ENCODE measurements around the gene CUL4A. TPM values are rescaled to one million over a fixed set of nuclear protein-coding genes. Genes with fewer than 3 reads are reported as not detected.

The CUL4A gene
- total and polyA plus RNA-seq, 2 experiments from 2014 or later, result 67.5 to 195 TPM

- H3K36me3 ChIP-seq (ENCODE audit: insufficient read depth), result no peaks in the 10 kb centered on the region
- Mint-ChIP-seq H3K27me3 (ENCODE audit: insufficient read depth, low read depth, poor library complexity) (peaks cover 3% of the 10 kb centered on the region), H3K4me3 (peak overlapping the region; percentile 89), H3K36me3 (ENCODE audit: low read depth) (peaks cover 41% of the 10 kb centered on the region), H3K9me3 (no peaks in the 10 kb centered on the region), H3K27ac (peak overlapping the region; percentile 47; the same call in 1 of the 2 replicates), H3K4me1 (peaks cover 26% of the 10 kb centered on the region)
- peak overlapping the region; percentile 35 for H3K27ac ChIP-seq (ENCODE audit: low read depth)
- H3K27me3 ChIP-seq (ENCODE audit: insufficient read depth), result no peaks in the 10 kb centered on the region
- no peaks in the 10 kb centered on the region; the same call in 1 of the 2 replicates for H3K9me2 ChIP-seq (ENCODE audit: insufficient read depth)
- peaks cover 85% of the 10 kb centered on the region for H3K79me2 ChIP-seq (replicated peaks; ENCODE audit: insufficient read depth)
- H3F3A ChIP-seq (replicated peaks; ENCODE audit: low read depth), result 0 out of 2 replicates have a peak, but pooled peaks cover 10% of the 10 kb centered on the region
- TF ChIP-seq NANOG (IDR thresholded peaks at IDR 0.05; ENCODE audit: borderline replicate concordance) (no peak), CTCF (conservative IDR thresholded peaks at IDR 0.05; ENCODE audit: low read depth in 2 of 2) (peak; percentile 51 to 61)
- H4K20me1 ChIP-seq (replicated peaks; ENCODE audit: insufficient read depth), result peaks cover 41% of the 10 kb centered on the region
- H3K4me1 ChIP-seq (ENCODE audit: insufficient read depth), result peaks cover 31% of the 10 kb centered on the region
- peak; percentile 78 for DNase-seq (ENCODE audit: low spot score)
- H3K4me3 ChIP-seq, result 0 out of 2 replicates have a peak overlapping the region, but pooled peaks have one; percentile 62
- ATAC-seq, result peak; percentile 25
- no peak overlapping the region for H2AFZ ChIP-seq
- H3K4me2 ChIP-seq, result peak overlapping the region; percentile 80
Observed at GRCh38 chr13:113211774-113212173, 2.4 kb downstream of the CUL4A start.

- DNase-seq (ENCODE audit: low spot score), result peak; percentile 70
- Mint-ChIP-seq H3K27ac (no peak overlapping the region), H3K4me3 (no peak overlapping the region), H3K36me3 (ENCODE audit: low read depth) (peaks cover 46% of the 10 kb centered on the region), H3K4me1 (peaks cover 22% of the 10 kb centered on the region), H3K27me3 (ENCODE audit: insufficient read depth, low read depth, poor library complexity) (no peaks in the 10 kb centered on the region), H3K9me3 (no peaks in the 10 kb centered on the region)
- H2AFZ ChIP-seq, result no peak overlapping the region
- H3F3A ChIP-seq (replicated peaks; ENCODE audit: low read depth), result 0 out of 2 replicates have a peak, but pooled peaks cover 2% of the 10 kb centered on the region
- peaks cover 6% of the 10 kb centered on the region; the same call in 1 of the 2 replicates for H3K36me3 ChIP-seq (ENCODE audit: insufficient read depth)
- H3K4me1 ChIP-seq (ENCODE audit: insufficient read depth), result peaks cover 16% of the 10 kb centered on the region; the same call in 1 of the 2 replicates
- H3K27ac ChIP-seq (ENCODE audit: low read depth), result peak overlapping the region; percentile 0
- peak; percentile 80 for ATAC-seq
- peaks cover 100% of the 10 kb centered on the region for H3K79me2 ChIP-seq (replicated peaks; ENCODE audit: insufficient read depth)
- no peaks in the 10 kb centered on the region; the same call in 1 of the 2 replicates for H3K9me2 ChIP-seq (ENCODE audit: insufficient read depth)
- peaks cover 37% of the 10 kb centered on the region for H4K20me1 ChIP-seq (replicated peaks; ENCODE audit: insufficient read depth)
- H3K27me3 ChIP-seq (ENCODE audit: insufficient read depth), result no peaks in the 10 kb centered on the region
- peak overlapping the region; percentile 13 for H3K4me2 ChIP-seq
- peak overlapping the region; percentile 29 for H3K4me3 ChIP-seq
- no peak for TF ChIP-seq NANOG (IDR thresholded peaks at IDR 0.05; ENCODE audit: borderline replicate concordance)
- TF ChIP-seq CREB1 (CRISPR knock-in tag; IDR thresholded peaks at IDR 0.05; ENCODE audit: low read depth), result peak; percentile 57; the same call in 1 of the 2 replicates
- no peak for TF ChIP-seq ZNF114 (CRISPR knock-in tag; IDR thresholded peaks at IDR 0.05)
Observed at GRCh38 chr13:113216254-113217048, 7.0 kb downstream of the CUL4A start.

GRCh38 chr13:113218586-113218985 is 9.2 kb downstream of the CUL4A start:
- peak overlapping the region; percentile 69 for H3K27ac ChIP-seq (ENCODE audit: low read depth)
- H3K4me1 ChIP-seq (ENCODE audit: insufficient read depth), result peaks cover 13% of the 10 kb centered on the region; the same call in 1 of the 2 replicates
- Mint-ChIP-seq H3K4me1 (peaks cover 13% of the 10 kb centered on the region), H3K27me3 (ENCODE audit: insufficient read depth, low read depth, poor library complexity) (peaks cover 13% of the 10 kb centered on the region), H3K4me3 (no peak overlapping the region), H3K27ac (peak overlapping the region; percentile 89), H3K9me3 (no peaks in the 10 kb centered on the region), H3K36me3 (ENCODE audit: low read depth) (peaks cover 52% of the 10 kb centered on the region)
- H3K79me2 ChIP-seq (replicated peaks; ENCODE audit: insufficient read depth), result peaks cover 100% of the 10 kb centered on the region
- ATAC-seq (no peak), DNase-seq (ENCODE audit: low spot score) (no peak)
- peaks cover 43% of the 10 kb centered on the region for H4K20me1 ChIP-seq (replicated peaks; ENCODE audit: insufficient read depth)
- peaks cover 6% of the 10 kb centered on the region; the same call in 1 of the 2 replicates for H3K36me3 ChIP-seq (ENCODE audit: insufficient read depth)
- H2AFZ ChIP-seq, result no peak overlapping the region
- no peak overlapping the region for H3K4me2 ChIP-seq
- no peaks in the 10 kb centered on the region for H3K27me3 ChIP-seq (ENCODE audit: insufficient read depth)
- H3F3A ChIP-seq (replicated peaks; ENCODE audit: low read depth), result no peaks in the 10 kb centered on the region
- no peak overlapping the region for H3K4me3 ChIP-seq
- H3K9me2 ChIP-seq (ENCODE audit: insufficient read depth), result no peaks in the 10 kb centered on the region; the same call in 1 of the 2 replicates
- TF ChIP-seq CTCF (conservative IDR thresholded peaks at IDR 0.05; ENCODE audit: low read depth in 2 of 2) (no peak), CREB1 (CRISPR knock-in tag; IDR thresholded peaks at IDR 0.05; ENCODE audit: low read depth) (no peak), NANOG (IDR thresholded peaks at IDR 0.05; ENCODE audit: borderline replicate concordance) (no peak), STAT1 (IDR thresholded peaks at IDR 0.05; ENCODE audit: unreplicated experiment) (no peak), ZNF331 (CRISPR knock-in tag; IDR thresholded peaks at IDR 0.05; ENCODE audit: low read depth) (no peak), EZH2 (IDR thresholded peaks at IDR 0.05; ENCODE audit: low read depth, unreplicated experiment) (no peak), REST (IDR thresholded peaks at IDR 0.05; ENCODE audit: unreplicated experiment) (no peak)
